Right atrium auricular region (tissue), 2 donors: ENCODE measurements around the gene EXTL2. TPM values are rescaled to one million over a fixed set of nuclear protein-coding genes. Genes with fewer than 3 reads are reported as not detected.
"Not testable (repeated sequence)": the region's sequence is repeated elsewhere in the genome, so short reads cannot be mapped to it uniquely, and the experiment has no call there.

ENCODE experiments used
- DNase-seq: peaks from one replicate; pipeline ENCODE4 v3.0.0-alpha.2; 2019; ENCODE audit warnings: low spot score
- H3K27ac ChIP-seq, 2 donors: fragments of 200-600 bp; sonication (generic); 1 replicate in 1 of 2; 2 replicates in 1 of 2; pipeline ENCODE4 v1.5.1; 2016 to 2019
- H3K27me3 ChIP-seq, 2 donors: fragments of 200-600 bp; sonication (generic); one replicate each; pipeline versions ENCODE4 v1.5.1 to v1.6.0; 2017 to 2019
- H3K36me3 ChIP-seq: fragments of 200-600 bp; sonication (generic); one replicate; pipeline ENCODE4 v1.5.1; 2016
- H3K4me1 ChIP-seq, 2 donors: fragments of 200-600 bp; sonication (generic); one replicate each; pipeline versions ENCODE4 v1.5.1 to v1.6.0; 2017 to 2019
- H3K4me3 ChIP-seq, 2 donors: fragments of 200-600 bp; sonication (generic); 1 replicate in 1 of 2; 2 replicates in 1 of 2; pipeline ENCODE4 v1.5.1; 2017 to 2019; ENCODE audit warnings: mild to moderate bottlenecking in 1 of 2, moderate library complexity in 1 of 2
- H3K9me3 ChIP-seq, 2 donors: fragments of 200-600 bp; sonication (generic); one replicate each; pipeline ENCODE4 v1.5.1; 2019
- CTCF ChIP-seq, 2 donors: fragments of 200-600 bp; sonication (generic); IDR thresholded peaks; one replicate each; pipeline ENCODE4 v1.5.1; 2019; ENCODE audit warnings: antibody characterized with exemption in 2 of 2
- total RNA-seq, 2 donors: library from RNA; depleted of rRNA; stranded (reverse); fragments of >200 nt; gene quantifications; one replicate each; pipeline ENCODE4 v1.1.0, GENCODE V29; 2016

The EXTL2 gene
- total RNA-seq, 2 donors from 2014 or later: 6.3 to 9.5 TPM

GRCh38 chr1:100862591-100862990 is 32.1 kb downstream of the EXTL2 start:
- Histone ChIP-seq H3K4me1 (no peaks in the 10 kb centered on the region), H3K27ac (no peak overlapping the region), H3K27me3 (no peaks in the 10 kb centered on the region), H3K4me3 (no peak overlapping the region), H3K36me3 (no peaks in the 10 kb centered on the region), H3K9me3 (no peaks in the 10 kb centered on the region)
- no peak for TF ChIP-seq CTCF (IDR thresholded peaks at IDR 0.05)
- no peak for DNase-seq

GRCh38 chr1:100861379-100861778 is 33.3 kb downstream of the EXTL2 start:
- no peaks in the 10 kb centered on the region for H3K4me1 ChIP-seq
- H3K9me3 ChIP-seq: no peaks in the 10 kb centered on the region
- no peak for DNase-seq
- H3K4me3 ChIP-seq: no peak overlapping the region
- no peaks in the 10 kb centered on the region for H3K36me3 ChIP-seq
- H3K27ac ChIP-seq: no peak overlapping the region
- H3K27me3 ChIP-seq: no peaks in the 10 kb centered on the region
- no peak for TF ChIP-seq CTCF (IDR thresholded peaks at IDR 0.05)

GRCh38 chr1:100860397-100860991 is 34.1 kb downstream of the EXTL2 start:
- DNase-seq: no peak
- Histone ChIP-seq H3K27me3 (no peaks in the 10 kb centered on the region), H3K36me3 (no peaks in the 10 kb centered on the region), H3K4me3 (no peak overlapping the region), H3K27ac (no peak overlapping the region), H3K4me1 (no peaks in the 10 kb centered on the region), H3K9me3 (no peaks in the 10 kb centered on the region)
- TF ChIP-seq CTCF (IDR thresholded peaks at IDR 0.05): no peak

- H3K9me3 ChIP-seq, H3K27me3 ChIP-seq, DNase-seq, H3K4me1 ChIP-seq, H3K27ac ChIP-seq, H3K4me3 ChIP-seq, H3K36me3 ChIP-seq: not testable (repeated sequence)
Measured at GRCh38 chr1:100855116-100855515, 39.5 kb downstream of the EXTL2 start.

GRCh38 chr1:100852976-100853375 is 41.7 kb downstream of the EXTL2 start:
- no peak for TF ChIP-seq CTCF (IDR thresholded peaks at IDR 0.05)
- Histone ChIP-seq H3K36me3 (no peaks in the 10 kb centered on the region), H3K4me1 (no peaks in the 10 kb centered on the region), H3K9me3 (no peaks in the 10 kb centered on the region), H3K4me3 (no peak overlapping the region), H3K27me3 (no peaks in the 10 kb centered on the region), H3K27ac (no peak overlapping the region)
- DNase-seq: no peak

GRCh38 chr1:100851726-100852125 is 42.9 kb downstream of the EXTL2 start:
- Histone ChIP-seq H3K36me3 (no peaks in the 10 kb centered on the region), H3K27me3 (no peaks in the 10 kb centered on the region), H3K4me1 (no peaks in the 10 kb centered on the region), H3K9me3 (no peaks in the 10 kb centered on the region), H3K27ac (no peak overlapping the region), H3K4me3 (no peak overlapping the region)
- TF ChIP-seq CTCF (IDR thresholded peaks at IDR 0.05): no peak
- DNase-seq: no peak
